Testis (tissue), 3 donors: ENCODE measurements around the gene TMEM255B. TPM values are rescaled to one million over a fixed set of nuclear protein-coding genes. Genes with fewer than 3 reads are reported as not detected.

ENCODE experiments used
- DNase-seq: peaks from one replicate; pipeline ENCODE4 v3.0.0-alpha.2; 2019
- H3K27ac ChIP-seq, 2 donors: fragments of 200-600 bp; sonication (generic); one replicate each; pipeline ENCODE4 v1.5.1; 2019
- H3K27me3 ChIP-seq: fragments of 200-600 bp; sonication (generic); one replicate; pipeline ENCODE4 v1.5.1; 2019
- H3K36me3 ChIP-seq: fragments of 200-600 bp; sonication (generic); one replicate; pipeline ENCODE4 v1.5.1; 2017; ENCODE audit warnings: low read depth; ENCODE audit errors: missing control alignments
- H3K4me1 ChIP-seq: fragments of 200-600 bp; sonication (generic); one replicate; pipeline ENCODE4 v1.5.1; 2019
- H3K4me3 ChIP-seq, 2 donors: fragments of 200-600 bp; sonication (generic); one replicate each; pipeline ENCODE4 v1.5.1; 2017 to 2019
- H3K9me3 ChIP-seq: fragments of 200-600 bp; sonication (generic); one replicate; pipeline ENCODE4 v1.5.1; 2017
- POLR2A ChIP-seq: fragments of 450-650 bp; IDR thresholded peaks from one replicate; pipeline ENCODE4 v1.6.1; 2017; ENCODE audit warnings: antibody characterized with exemption, mild to moderate bottlenecking, moderate library complexity
- WGBS, 2 donors: methylation state at CpG; one replicate each; pipeline ENCODE4 v1.1.5; 2018; 5-methylcytosine and 5-hydroxymethylcytosine counted together
- intact Hi-C: fragments of 100-400 bp; cut with DNase I; formaldehyde crosslinking; loops from one replicate; pipeline ENCODE4 v1.15.1; 2023; ENCODE audit warnings: low total_unique reads
- polyA plus RNA-seq: library from polyadenylated mRNA; stranded (reverse); fragments of 350-450 nt; fragmentation: Illumina TruSeq; extraction: RNeasy Lipid Tissue Mini Kit (QIAGEN cat#74804); gene quantifications from one replicate; pipeline ENCODE4 v1.2.3, GENCODE V29; 2014; ENCODE audit warnings: low read depth, low replicate concordance; ENCODE audit not compliant: insufficient read depth
- total RNA-seq, 2 donors: library from RNA; depleted of rRNA; stranded (reverse); fragments of >200 nt; gene quantifications; one replicate each; pipeline ENCODE4 v1.2.3, GENCODE V29; 2016
- TF ChIP-seq, protein P1 (sequence below), 3 experiments: fragments of 450-650 bp in 2 of 3; fragments of 200-600 bp in 1 of 3; sonication (generic) in 1 of 3; IDR thresholded peaks; one replicate each; pipeline ENCODE4 v1.5.1; 2016 to 2019; ENCODE audit warnings: antibody characterized with exemption in 3 of 3, mild to moderate bottlenecking in 2 of 3, moderate library complexity in 1 of 3

Gene TMEM255B
- total and polyA plus RNA-seq, 3 donors from 2014 or later = 6.9 to 10.9 (median 7.5) TPM

DNA sequence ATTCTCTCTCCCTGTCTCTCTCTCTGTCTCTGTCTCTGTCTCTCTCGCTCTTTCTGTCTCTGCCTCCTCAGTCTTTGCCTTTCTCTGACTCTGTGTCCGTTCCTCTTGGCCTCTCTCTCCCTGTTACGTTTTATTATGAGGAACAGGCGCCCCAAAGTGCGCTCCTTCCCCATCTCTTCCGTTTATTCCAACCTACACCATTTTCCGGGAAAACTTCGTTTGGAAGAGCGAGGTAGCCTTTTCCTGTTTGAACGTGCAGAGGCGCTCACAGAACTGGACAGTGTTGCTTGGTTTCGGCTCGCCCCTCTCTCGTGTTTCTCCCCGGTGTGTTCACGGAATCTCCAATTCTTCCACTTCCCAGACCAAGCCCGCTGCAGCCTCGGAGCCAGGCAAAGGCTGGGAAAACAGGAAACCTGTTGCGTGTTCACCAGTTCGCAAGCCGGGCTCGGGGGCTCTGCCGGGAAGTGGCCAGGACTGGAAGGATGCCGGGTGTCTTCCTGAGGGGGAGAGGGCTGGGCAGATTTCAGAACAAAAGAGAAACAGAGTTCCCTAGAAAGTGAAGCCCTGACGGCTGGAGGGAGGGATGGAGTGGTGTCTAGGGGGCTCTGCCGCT, 605 bp downstream of the TMEM255B start:
- peak overlapping the region; percentile 71 to 88 for H3K27ac ChIP-seq
- H3K4me1 ChIP-seq = peaks cover 18% of the 10 kb centered on the region
- 0 to 1% methylated on average over 26 of the region's 26 CpGs for WGBS, 2 donors
- peak; percentile 36 for DNase-seq
- TF ChIP-seq POLR2A = no peak
- TF ChIP-seq, protein P1, sequence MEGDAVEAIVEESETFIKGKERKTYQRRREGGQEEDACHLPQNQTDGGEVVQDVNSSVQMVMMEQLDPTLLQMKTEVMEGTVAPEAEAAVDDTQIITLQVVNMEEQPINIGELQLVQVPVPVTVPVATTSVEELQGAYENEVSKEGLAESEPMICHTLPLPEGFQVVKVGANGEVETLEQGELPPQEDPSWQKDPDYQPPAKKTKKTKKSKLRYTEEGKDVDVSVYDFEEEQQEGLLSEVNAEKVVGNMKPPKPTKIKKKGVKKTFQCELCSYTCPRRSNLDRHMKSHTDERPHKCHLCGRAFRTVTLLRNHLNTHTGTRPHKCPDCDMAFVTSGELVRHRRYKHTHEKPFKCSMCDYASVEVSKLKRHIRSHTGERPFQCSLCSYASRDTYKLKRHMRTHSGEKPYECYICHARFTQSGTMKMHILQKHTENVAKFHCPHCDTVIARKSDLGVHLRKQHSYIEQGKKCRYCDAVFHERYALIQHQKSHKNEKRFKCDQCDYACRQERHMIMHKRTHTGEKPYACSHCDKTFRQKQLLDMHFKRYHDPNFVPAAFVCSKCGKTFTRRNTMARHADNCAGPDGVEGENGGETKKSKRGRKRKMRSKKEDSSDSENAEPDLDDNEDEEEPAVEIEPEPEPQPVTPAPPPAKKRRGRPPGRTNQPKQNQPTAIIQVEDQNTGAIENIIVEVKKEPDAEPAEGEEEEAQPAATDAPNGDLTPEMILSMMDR (IDR thresholded peaks at IDR 0.05) = no peak
- no peaks in the 10 kb centered on the region for H3K36me3 ChIP-seq
- peak overlapping the region; percentile 71 to 76 for H3K4me3 ChIP-seq
- no peaks in the 10 kb centered on the region for H3K27me3 ChIP-seq
- intact Hi-C loops = no loop called here
- no peaks in the 10 kb centered on the region for H3K9me3 ChIP-seq

- no peaks in the 10 kb centered on the region for H3K9me3 ChIP-seq
- H3K4me3 ChIP-seq = no peak overlapping the region
- no peak overlapping the region for H3K27ac ChIP-seq
- TF ChIP-seq, protein P1 (IDR thresholded peaks at IDR 0.05) = no peak
- TF ChIP-seq POLR2A = no peak
- no peak for DNase-seq
- intact Hi-C loops = no loop called here
- no peaks in the 10 kb centered on the region for H3K27me3 ChIP-seq
- H3K36me3 ChIP-seq = no peaks in the 10 kb centered on the region
- WGBS, 2 donors = 80 to 90% methylated on average over 7 of the region's 7 CpGs
- H3K4me1 ChIP-seq = peaks cover 18% of the 10 kb centered on the region
Measured at GRCh38 chr13:113761136-113761535, 2.1 kb downstream of the TMEM255B start.

- intact Hi-C loops = no loop called here
- no peaks in the 10 kb centered on the region for H3K27me3 ChIP-seq
- no peaks in the 10 kb centered on the region for H3K9me3 ChIP-seq
- no peak for TF ChIP-seq POLR2A
- TF ChIP-seq, protein P1 (IDR thresholded peaks at IDR 0.05) = no peak
- peaks cover 18% of the 10 kb centered on the region for H3K4me1 ChIP-seq
- H3K4me3 ChIP-seq = no peak overlapping the region
- H3K27ac ChIP-seq = no peak overlapping the region
- DNase-seq = no peak
- 88 to 94% methylated on average over 2 of the region's 2 CpGs for WGBS, 2 donors
- no peaks in the 10 kb centered on the region for H3K36me3 ChIP-seq
Measured at GRCh38 chr13:113762075-113762474, 3.0 kb downstream of the TMEM255B start.

DNA sequence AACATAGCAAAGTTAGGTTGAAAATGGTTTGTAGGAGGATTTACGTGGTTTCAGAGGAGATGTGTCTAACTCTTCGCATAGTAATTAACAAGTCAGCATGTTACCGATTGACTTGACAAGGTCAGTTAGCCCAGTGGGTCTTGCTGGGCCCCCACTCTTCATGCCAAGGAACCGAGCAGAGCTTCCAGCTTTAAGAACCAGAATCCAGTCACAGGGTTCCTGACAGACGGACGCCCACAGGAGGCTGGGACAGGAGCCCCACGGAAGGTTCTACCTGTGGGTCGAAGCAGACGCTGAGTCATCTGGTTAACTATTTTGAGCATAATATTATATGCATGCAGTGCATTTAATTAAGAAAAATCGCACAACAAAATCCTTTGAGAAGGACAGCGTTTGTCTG, 3.5 kb downstream of the TMEM255B start:
- 91 to 92% methylated on average over 11 of the region's 11 CpGs for WGBS, 2 donors
- Histone ChIP-seq H3K27me3 (no peaks in the 10 kb centered on the region), H3K4me3 (no peak overlapping the region), H3K36me3 (no peaks in the 10 kb centered on the region), H3K27ac (no peak overlapping the region), H3K9me3 (no peaks in the 10 kb centered on the region), H3K4me1 (peaks cover 18% of the 10 kb centered on the region)
- TF ChIP-seq, protein P1 (IDR thresholded peaks at IDR 0.05) = no peak
- TF ChIP-seq POLR2A = no peak
- DNase-seq = no peak
- intact Hi-C loops = no loop called here

GRCh38 chr13:113763254-113763653, 4.2 kb downstream of the TMEM255B start:
- Histone ChIP-seq H3K27me3 (no peaks in the 10 kb centered on the region), H3K9me3 (no peaks in the 10 kb centered on the region), H3K27ac (no peak overlapping the region), H3K4me1 (peaks cover 15% of the 10 kb centered on the region), H3K4me3 (no peak overlapping the region), H3K36me3 (no peaks in the 10 kb centered on the region)
- WGBS, 2 donors = 91 to 95% methylated on average over 13 of the region's 13 CpGs
- TF ChIP-seq, protein P1 (IDR thresholded peaks at IDR 0.05) = no peak
- no peak for TF ChIP-seq POLR2A
- no peak for DNase-seq
- intact Hi-C loops = no loop called here
